GM19455 (cell line): ENCODE measurements around the gene COL27A1.
"Not testable (repeated sequence)": the region's sequence is repeated elsewhere in the genome, so short reads cannot be mapped to it uniquely, and the experiment has no call there.

ENCODE experiments used
- ATAC-seq: cut with Tn5 transposase; IDR thresholded peaks from one replicate; pipeline ENCODE4 v1.9.1; 2021; ENCODE audit not compliant: unreplicated experiment

COL27A1 gene

GRCh38 chr9:114180696-114181606 is 25.6 kb downstream of the COL27A1 start:
- ATAC-seq = no peak

- no peak for ATAC-seq
These were observed 26.5 kb downstream of the COL27A1 start for GRCh38 chr9:114181607-114182409.

- ATAC-seq = no peak
These were observed 27.7 kb downstream of the COL27A1 start for GRCh38 chr9:114183006-114183405.

GRCh38 chr9:114184071-114184470 is 28.7 kb downstream of the COL27A1 start:
- no peak for ATAC-seq

GRCh38 chr9:114184866-114185265 is 29.5 kb downstream of the COL27A1 start:
- ATAC-seq = no peak

GRCh38 chr9:114185570-114186490 is 30.5 kb downstream of the COL27A1 start:
- no peak for ATAC-seq

GRCh38 chr9:114186605-114187289 is 31.4 kb downstream of the COL27A1 start:
- no peak for ATAC-seq

GRCh38 chr9:114187827-114188226 is 32.5 kb downstream of the COL27A1 start:
- no peak for ATAC-seq

GRCh38 chr9:114189823-114190562 is 34.7 kb downstream of the COL27A1 start:
- ATAC-seq = no peak

GRCh38 chr9:114190563-114190905 is 35.2 kb downstream of the COL27A1 start:
- ATAC-seq = no peak

GRCh38 chr9:114191402-114191801 is 36.1 kb downstream of the COL27A1 start:
- ATAC-seq = not testable (repeated sequence)

- no peak for ATAC-seq
These were observed 37.2 kb downstream of the COL27A1 start for GRCh38 chr9:114192539-114192938.

GRCh38 chr9:114193090-114193489 is 37.8 kb downstream of the COL27A1 start:
- no peak for ATAC-seq

- no peak for ATAC-seq
These were observed 40.8 kb downstream of the COL27A1 start for GRCh38 chr9:114196117-114196516.

- ATAC-seq = no peak
These were observed 41.8 kb downstream of the COL27A1 start for GRCh38 chr9:114196979-114197622.

- no peak for ATAC-seq
These were observed 43.1 kb downstream of the COL27A1 start for GRCh38 chr9:114198249-114199040.

GRCh38 chr9:114200721-114201300 is 45.5 kb downstream of the COL27A1 start:
- no peak for ATAC-seq

- no peak for ATAC-seq
These were observed 47.1 kb downstream of the COL27A1 start for GRCh38 chr9:114202396-114202795.
